Thymus (tissue), 11 donors: ENCODE data around the gene TOR1AIP1. TPM values are rescaled to one million over a fixed set of nuclear protein-coding genes. Genes with fewer than 3 reads are reported as not detected.

Source experiments
- DNase-seq, 9 donors: peaks; one replicate each; pipeline ENCODE4 v3.0.0-alpha.2; 2013; ENCODE audit warnings: low spot score in 9 of 9, low read depth in 6 of 9, missing footprints in 1 of 9
- H3K27ac ChIP-seq, 2 donors: one replicate each; pipeline ENCODE4 v1.5.1; 2013; ENCODE audit warnings: control low read depth in 1 of 2, low read depth in 1 of 2, low read length in 1 of 2, mild to moderate bottlenecking in 1 of 2, moderate library complexity in 1 of 2
- H3K27me3 ChIP-seq, 2 donors: one replicate each; pipeline ENCODE4 v1.5.1; 2013; ENCODE audit warnings: low read length in 1 of 2; ENCODE audit not compliant: control insufficient read depth in 2 of 2, insufficient read depth in 1 of 2
- H3K36me3 ChIP-seq, 2 donors: one replicate each; pipeline ENCODE4 v1.5.1; 2013; ENCODE audit warnings: low read length in 1 of 2, mild to moderate bottlenecking in 1 of 2, moderate library complexity in 1 of 2; ENCODE audit not compliant: control insufficient read depth in 2 of 2, insufficient read depth in 2 of 2
- H3K4me1 ChIP-seq, 2 donors: one replicate each; pipeline ENCODE4 v1.5.1; 2013; ENCODE audit warnings: low read length in 2 of 2; ENCODE audit not compliant: control insufficient read depth in 2 of 2, insufficient read depth in 2 of 2
- H3K4me3 ChIP-seq, 2 donors: one replicate each; pipeline ENCODE4 v1.5.1; 2013; ENCODE audit warnings: low read length in 2 of 2, control low read depth in 1 of 2, mild to moderate bottlenecking in 1 of 2
- H3K9me3 ChIP-seq, 2 donors: one replicate each; pipeline ENCODE4 v1.5.1; 2013; ENCODE audit warnings: low read length in 1 of 2, mild to moderate bottlenecking in 1 of 2; ENCODE audit not compliant: control insufficient read depth in 2 of 2, insufficient read depth in 1 of 2
- WGBS: extraction: QIAGEN DNeasy Blood & Tissue Kit; methylation state at CpG from one replicate; pipeline ENCODE4 v1.1.7; 2013; 5-methylcytosine and 5-hydroxymethylcytosine counted together
- polyA plus RNA-seq: library from polyadenylated mRNA; stranded (reverse); fragments of 200-250 nt; gene quantifications from one replicate; pipeline ENCODE4 v1.2.3, GENCODE V29; 2013
- total RNA-seq: library from RNA; stranded (reverse); fragments of 120-200 nt; gene quantifications from one replicate; pipeline ENCODE4 v1.2.4, GENCODE V29; 2013
- donor health status: healthy.

TOR1AIP1 gene
- total and polyA plus RNA-seq, 2 donors: 27.9 to 33.5 TPM

DNA sequence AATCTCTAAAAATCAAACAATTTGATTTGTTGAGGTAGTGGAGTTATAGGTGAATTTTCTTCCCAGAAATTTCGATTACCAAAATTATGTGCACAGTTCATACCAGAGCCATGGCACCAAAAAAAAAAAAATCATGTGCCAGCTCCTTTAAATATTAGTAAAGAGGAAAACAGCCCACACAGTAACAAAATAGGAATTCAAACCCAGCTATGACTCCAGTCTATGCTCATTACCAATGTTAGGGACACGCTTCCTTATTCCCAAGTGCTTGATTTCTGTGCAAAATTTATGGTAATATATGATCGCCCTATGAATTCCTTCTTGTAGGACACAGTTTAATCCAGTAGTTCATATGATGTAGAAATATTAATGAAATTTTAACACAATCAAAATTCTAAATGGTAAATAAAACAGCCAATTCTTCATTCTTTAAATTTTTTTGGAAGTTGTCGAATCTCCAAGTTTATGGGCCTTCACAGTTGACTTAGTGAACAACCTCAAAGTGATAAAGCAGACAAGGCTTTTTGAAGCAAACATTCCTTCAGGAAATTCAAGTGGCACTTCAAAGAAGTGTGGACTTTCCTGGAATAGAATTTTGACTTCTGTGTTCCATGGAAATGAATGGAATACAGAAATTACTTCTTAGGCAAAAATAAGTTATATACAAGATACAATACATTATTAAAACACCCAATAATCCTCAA, 6.3 kb upstream of the TOR1AIP1 start:
- peaks cover 4 to 5% of the 10 kb centered on the region in 2 donors for H3K4me1 ChIP-seq
- DNase-seq: no peak
- no peak overlapping the region for H3K27ac ChIP-seq
- H3K9me3 ChIP-seq: no peaks in the 10 kb centered on the region
- no peak overlapping the region for H3K4me3 ChIP-seq
- peaks cover 7 to 16% of the 10 kb centered on the region in 2 donors for H3K36me3 ChIP-seq
- WGBS: 98% methylated on average over 4 of the region's 4 CpGs
- H3K27me3 ChIP-seq: no peaks in the 10 kb centered on the region

DNA sequence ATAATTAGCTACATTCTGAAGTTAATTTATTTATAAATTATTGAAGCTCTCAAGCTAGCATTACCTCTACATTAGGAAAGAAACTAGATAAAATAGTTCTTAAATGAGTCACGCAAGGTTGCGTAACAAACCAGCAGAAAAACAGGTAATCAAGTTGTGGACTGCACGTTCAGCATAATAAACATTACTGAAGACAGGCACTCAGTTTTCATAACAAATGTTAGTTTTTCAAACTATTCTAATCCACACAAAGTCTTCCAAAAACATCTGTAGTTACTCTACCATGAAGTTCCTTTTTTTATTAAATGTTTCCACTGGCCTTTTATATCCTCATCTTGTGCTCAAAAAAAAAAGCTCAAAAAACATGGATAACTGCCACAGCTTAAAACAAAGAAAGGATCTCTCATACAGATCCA, 5.8 kb upstream of the TOR1AIP1 start:
- peaks cover 7 to 13% of the 10 kb centered on the region in 2 donors for H3K36me3 ChIP-seq
- no peaks in the 10 kb centered on the region for H3K9me3 ChIP-seq
- peaks cover 4 to 5% of the 10 kb centered on the region in 2 donors for H3K4me1 ChIP-seq
- H3K27ac ChIP-seq: no peak overlapping the region
- WGBS: 78% methylated on average over 3 of the region's 3 CpGs
- no peaks in the 10 kb centered on the region for H3K27me3 ChIP-seq
- no peak for DNase-seq
- H3K4me3 ChIP-seq: no peak overlapping the region

DNA sequence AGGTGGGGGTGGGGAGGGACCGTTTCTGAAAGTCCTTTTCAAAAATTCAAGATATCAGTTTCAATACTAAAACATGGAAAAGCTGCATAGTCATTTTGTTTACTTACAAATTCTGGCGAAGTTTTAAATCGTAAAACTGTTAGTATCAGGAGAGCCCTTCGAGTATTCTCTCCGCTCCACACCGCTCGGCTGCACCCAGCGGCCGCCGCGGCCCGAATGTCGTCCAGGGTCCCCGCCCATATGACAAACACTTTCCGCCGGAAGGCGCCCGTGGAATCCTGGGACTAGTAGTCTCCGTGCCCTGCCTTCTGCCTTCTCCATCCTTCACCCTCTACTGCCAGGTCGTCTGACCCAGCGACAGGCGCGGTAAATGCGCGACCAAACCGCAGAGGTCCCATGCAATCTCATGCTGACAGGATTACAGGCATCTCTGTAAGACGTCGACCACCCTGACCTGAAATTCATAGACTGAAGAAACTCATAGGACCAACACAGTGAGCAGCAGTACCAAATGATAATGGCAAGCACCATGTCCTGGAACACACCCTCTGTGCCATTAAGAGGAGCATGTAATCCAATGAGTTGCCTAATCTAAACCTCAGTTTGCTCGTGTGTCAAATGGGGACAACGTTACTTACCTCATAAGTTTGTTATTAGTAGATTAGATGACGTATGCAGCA, 4.4 kb upstream of the TOR1AIP1 start, which contains the start of gene TOR1AIP2:
TOR1AIP2 (minus strand) TSS at position 218 of the 680 bp plus-strand sequence. CDS start 25,138 bp downstream, outside the sequence.
- peaks cover 4 to 5% of the 10 kb centered on the region in 2 donors for H3K4me1 ChIP-seq
- WGBS: 5% methylated on average over 31 of the region's 31 CpGs
- H3K4me3 ChIP-seq: peak within 1 kb of the TSS; percentile 84 to 88
- H3K9me3 ChIP-seq: no peaks in the 10 kb centered on the region
- peak; percentile 68 to 92 (median 79) for DNase-seq
- H3K27ac ChIP-seq: peak within 1 kb of the TSS; percentile 40 to 74
- peaks cover 7 to 13% of the 10 kb centered on the region in 2 donors for H3K36me3 ChIP-seq
- no peaks in the 10 kb centered on the region for H3K27me3 ChIP-seq

DNA sequence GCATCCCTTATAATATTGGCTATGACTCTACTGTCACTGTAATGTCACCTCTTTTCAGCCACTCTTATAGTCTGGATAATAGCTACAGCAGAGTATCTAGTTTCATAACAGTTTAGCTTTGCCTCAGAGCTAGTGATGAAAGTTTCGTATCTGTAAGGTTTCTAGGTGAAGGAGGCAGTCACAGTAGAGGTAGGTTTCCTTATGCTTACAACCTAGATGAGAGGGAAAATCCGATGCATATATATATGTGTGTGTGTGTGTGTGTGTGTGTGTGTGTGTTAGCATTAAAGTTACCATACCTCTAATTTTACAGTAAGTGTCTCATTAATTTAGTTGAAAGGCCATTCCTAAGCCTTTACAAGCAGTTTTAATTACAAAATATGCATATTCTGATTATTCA, 2.3 kb upstream of the TOR1AIP1 start:
- 98% methylated on average over 2 of the region's 2 CpGs for WGBS
- no peaks in the 10 kb centered on the region for H3K27me3 ChIP-seq
- peaks cover 0 to 3% of the 10 kb centered on the region in 2 donors for H3K36me3 ChIP-seq
- no peak for DNase-seq
- no peaks in the 10 kb centered on the region for H3K9me3 ChIP-seq
- peaks cover 4 to 10% of the 10 kb centered on the region in 2 donors for H3K4me1 ChIP-seq
- no peak overlapping the region for H3K27ac ChIP-seq
- H3K4me3 ChIP-seq: no peak overlapping the region

DNA sequence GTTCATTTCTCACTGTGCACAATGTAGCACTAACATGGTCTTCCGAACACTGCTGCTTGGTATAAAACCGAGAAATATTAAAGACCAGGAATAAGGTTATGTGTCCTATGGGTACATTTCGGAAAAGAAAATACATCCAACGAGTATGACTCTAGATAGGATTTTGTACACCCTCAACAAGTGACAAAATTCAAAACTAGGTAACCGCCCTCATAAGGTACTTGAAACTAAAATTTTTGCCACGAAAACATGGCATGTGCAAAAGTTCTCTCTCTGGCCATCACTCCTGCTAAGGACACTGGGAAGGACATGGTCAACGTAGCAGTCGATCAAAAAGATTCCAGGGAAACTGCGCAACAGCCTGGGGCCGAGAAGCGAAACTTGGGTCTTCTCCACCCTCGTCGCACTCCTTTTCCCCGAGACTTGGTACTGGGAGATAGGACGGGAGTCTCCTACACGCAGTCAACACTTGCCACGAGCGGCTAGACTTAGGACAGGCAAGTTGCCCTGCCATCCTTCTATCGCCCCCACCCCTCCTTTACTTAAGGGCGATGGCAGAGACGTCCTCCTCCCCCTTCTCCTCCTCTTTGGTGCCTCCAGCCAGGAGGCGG, 338 bp upstream of the TOR1AIP1 start:
- 6% methylated on average over 22 of the region's 22 CpGs for WGBS
- H3K36me3 ChIP-seq: peaks cover 0 to 15% of the 10 kb centered on the region in 2 donors
- DNase-seq: peak in 2 of 9 donors; percentile 68 to 71
- peak overlapping the region; percentile 100 for H3K27ac ChIP-seq
- H3K4me1 ChIP-seq: peaks cover 4 to 10% of the 10 kb centered on the region in 2 donors
- H3K9me3 ChIP-seq: no peaks in the 10 kb centered on the region
- H3K27me3 ChIP-seq: no peaks in the 10 kb centered on the region
- H3K4me3 ChIP-seq: peak overlapping the region; percentile 64 to 83

DNA sequence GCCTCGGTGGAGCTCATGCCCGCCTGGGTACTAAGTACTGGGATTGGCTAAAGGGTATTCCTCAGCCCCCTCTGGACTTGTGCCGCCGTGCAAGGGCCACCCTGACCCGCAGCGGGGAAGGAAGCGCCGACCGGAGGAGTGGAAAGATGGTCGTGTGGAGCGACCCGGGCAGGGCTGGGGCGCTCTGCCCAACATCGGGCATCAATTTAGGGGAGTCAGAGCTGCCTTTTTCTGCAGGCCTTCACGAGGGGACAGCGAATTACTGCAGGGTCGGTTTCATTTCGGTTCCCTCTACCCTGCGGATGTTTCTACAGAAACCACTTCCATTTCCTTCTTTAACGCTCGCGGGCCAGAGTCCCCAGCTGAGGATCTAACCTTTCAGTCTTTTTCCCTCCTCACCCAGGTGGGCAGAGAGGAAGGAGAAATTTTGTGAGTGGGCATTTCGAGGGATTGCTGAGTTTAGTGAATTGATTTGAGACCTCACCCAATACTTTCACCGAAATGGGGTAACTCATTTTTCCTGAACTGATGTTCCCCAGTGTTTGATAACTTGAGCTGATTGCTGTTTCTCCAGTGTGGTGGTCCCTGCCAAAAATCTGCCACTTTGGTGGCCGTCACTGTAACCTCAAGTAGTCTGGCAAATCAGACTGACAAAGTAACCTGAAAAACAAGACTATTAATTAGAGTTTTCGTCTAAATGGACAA, 1.1 kb downstream of the TOR1AIP1 start:
- H3K36me3 ChIP-seq: peaks cover 0 to 15% of the 10 kb centered on the region in 2 donors
- peak in 6 of 9 donors; percentile 6 to 79 (median 44) for DNase-seq
- H3K9me3 ChIP-seq: no peaks in the 10 kb centered on the region
- peak overlapping the region; percentile 64 to 83 for H3K4me3 ChIP-seq
- H3K27ac ChIP-seq: peak overlapping the region; percentile 93 to 100
- peaks cover 0 to 5% of the 10 kb centered on the region in 2 donors for H3K4me1 ChIP-seq
- H3K27me3 ChIP-seq: no peaks in the 10 kb centered on the region
- WGBS: under 1% methylated on average over 26 of the region's 26 CpGs

DNA sequence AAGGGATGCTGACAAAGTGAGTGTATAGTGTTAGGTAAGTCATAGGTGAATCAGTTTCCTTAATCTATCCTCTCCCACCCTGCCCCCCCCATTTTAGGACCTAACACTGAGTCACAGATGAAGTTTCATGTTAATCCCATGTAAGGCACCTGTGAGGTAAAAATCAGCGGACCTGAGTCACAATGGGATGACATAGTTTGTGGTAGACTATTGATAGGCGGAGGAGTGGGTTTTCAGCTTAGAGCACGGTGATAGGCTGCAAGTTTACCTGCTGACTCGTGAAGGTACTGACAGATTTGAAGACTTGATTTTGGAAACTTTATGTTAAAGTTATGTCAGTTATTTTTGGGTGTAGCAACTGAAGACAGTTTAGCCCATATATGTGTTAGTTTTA, 1.7 kb downstream of the TOR1AIP1 start:
- Histone ChIP-seq H3K4me3 (peak overlapping the region; percentile 64 to 83), H3K27me3 (no peaks in the 10 kb centered on the region), H3K36me3 (peaks cover 0 to 15% of the 10 kb centered on the region in 2 donors), H3K27ac (peak overlapping the region; percentile 93 to 100), H3K9me3 (no peaks in the 10 kb centered on the region), H3K4me1 (peaks cover 0 to 5% of the 10 kb centered on the region in 2 donors)
- DNase-seq: peak in 6 of 9 donors; percentile 2 to 62 (median 32)
- WGBS: 19% methylated on average over 4 of the region's 4 CpGs

DNA sequence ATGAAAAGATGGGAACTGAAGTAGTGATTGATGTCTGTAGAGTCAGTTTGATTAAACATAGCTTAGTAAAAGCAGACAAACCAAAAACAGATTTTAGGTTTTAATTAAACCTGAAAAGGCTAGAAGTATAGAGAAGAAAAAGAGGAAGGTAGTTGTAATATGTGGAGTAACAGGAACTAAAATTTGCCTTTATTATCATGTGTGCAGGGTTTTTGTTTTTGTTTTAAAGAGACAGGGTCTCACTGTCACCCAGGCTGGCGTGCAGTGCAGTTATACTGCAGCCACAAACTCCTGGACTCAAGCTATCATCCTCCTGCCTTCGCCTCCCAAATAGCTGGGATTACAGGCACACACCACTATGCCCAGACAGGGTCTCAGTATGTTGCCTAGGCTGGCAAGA, 6.0 kb downstream of the TOR1AIP1 start:
- WGBS: 74% methylated on average over 2 of the region's 2 CpGs
- Histone ChIP-seq H3K36me3 (peaks cover 17 to 41% of the 10 kb centered on the region in 2 donors), H3K27me3 (no peaks in the 10 kb centered on the region), H3K4me1 (peaks cover 0 to 5% of the 10 kb centered on the region in 2 donors), H3K27ac (no peak overlapping the region), H3K9me3 (no peaks in the 10 kb centered on the region), H3K4me3 (no peak overlapping the region)
- no peak for DNase-seq
